GM23338 (cell line): ENCODE results near the gene CHST15. TPM values are rescaled to one million over a fixed set of nuclear protein-coding genes. Genes with fewer than 3 reads are reported as not detected.

Experiments used
- ATAC-seq: fragments of 200-7000 bp; cut with Tn5 transposase; 3 replicates; pipeline ENCODE4 v1.9.1; 2020
- DNase-seq: peaks from one replicate; pipeline ENCODE4 v3.0.0-alpha.2; 2015; ENCODE audit warnings: low spot score
- H2AFZ ChIP-seq: fragments of 200-600 bp; sonication (generic); 2 replicates; pipeline ENCODE4 v1.8.0; 2016; ENCODE audit warnings: antibody characterized with exemption, mild to moderate bottlenecking, moderate library complexity
- H3F3A ChIP-seq: fragments of 200-600 bp; sonication (generic); replicated peaks from 2 replicates; pipeline ENCODE4 v1.8.0; 2017; ENCODE audit warnings: antibody characterized with exemption, mixed run types, low read depth
- H3K27ac ChIP-seq: fragments of 200-600 bp; sonication (generic); 2 replicates; pipeline ENCODE4 v1.6.1; 2016; ENCODE audit warnings: low read depth
- H3K27me3 ChIP-seq: fragments of 200-600 bp; sonication (generic); 2 replicates; pipeline ENCODE4 v1.8.0; 2016; ENCODE audit warnings: mild to moderate bottlenecking, mixed run types, moderate library complexity; ENCODE audit not compliant: insufficient read depth
- H3K36me3 ChIP-seq: fragments of 200-600 bp; sonication (generic); 2 replicates; pipeline ENCODE4 v1.8.0; 2016; ENCODE audit warnings: mild to moderate bottlenecking; ENCODE audit not compliant: insufficient read depth
- H3K4me1 ChIP-seq: fragments of 200-600 bp; sonication (generic); 2 replicates; pipeline ENCODE4 v1.8.0; 2016; ENCODE audit warnings: mild to moderate bottlenecking, moderate library complexity; ENCODE audit not compliant: insufficient read depth
- H3K4me2 ChIP-seq: fragments of 200-600 bp; sonication (generic); 2 replicates; pipeline ENCODE4 v1.7.1; 2017; ENCODE audit warnings: mixed run types
- H3K4me3 ChIP-seq: fragments of 200-600 bp; sonication (generic); 2 replicates; pipeline ENCODE4 v1.6.1; 2016; ENCODE audit warnings: mixed run types
- H3K79me2 ChIP-seq: fragments of 200-600 bp; sonication (generic); replicated peaks from 2 replicates; pipeline ENCODE4 v1.8.0; 2017; ENCODE audit warnings: mild to moderate bottlenecking; ENCODE audit not compliant: insufficient read depth
- H3K9me2 ChIP-seq: fragments of 200-600 bp; sonication (generic); 2 replicates; pipeline ENCODE4 v1.8.0; 2017; ENCODE audit not compliant: insufficient read depth
- H4K20me1 ChIP-seq: fragments of 200-600 bp; sonication (generic); replicated peaks from 2 replicates; pipeline ENCODE4 v1.8.0; 2017; ENCODE audit warnings: mild to moderate bottlenecking; ENCODE audit not compliant: insufficient read depth
- H3K27ac Mint-ChIP-seq: 2 replicates; pipeline ENCODE4 v1.8.0; 2020; ENCODE audit warnings: inconsistent platforms, mild to moderate bottlenecking, moderate library complexity, mixed read lengths
- H3K27me3 Mint-ChIP-seq: 3 replicates; pipeline ENCODE4 v1.8.0; 2022; ENCODE audit warnings: low read depth, mild to moderate bottlenecking, moderate library complexity, mixed read lengths, inconsistent platforms; ENCODE audit not compliant: insufficient read depth, poor library complexity
- H3K36me3 Mint-ChIP-seq: 3 replicates; pipeline ENCODE4 v1.8.0; 2021; ENCODE audit warnings: low read depth, mild to moderate bottlenecking, inconsistent platforms, moderate library complexity, mixed read lengths
- H3K4me1 Mint-ChIP-seq: 3 replicates; pipeline ENCODE4 v1.8.0; 2020; ENCODE audit warnings: mild to moderate bottlenecking, inconsistent platforms, mixed read lengths
- H3K4me3 Mint-ChIP-seq: 3 replicates; pipeline ENCODE4 v1.8.0; 2021; ENCODE audit warnings: moderate library complexity, mild to moderate bottlenecking, inconsistent platforms, mixed read lengths
- H3K9me3 Mint-ChIP-seq: 3 replicates; pipeline ENCODE4 v1.8.0; 2020; ENCODE audit warnings: moderate library complexity, mild to moderate bottlenecking, inconsistent platforms, mixed read lengths
- CREB1 ChIP-seq: fragments of 250-450 bp; sonication (Bioruptor Pico); IDR thresholded peaks from 2 replicates; pipeline ENCODE4 v1.5.0; 2020; ENCODE audit warnings: low read depth, mild to moderate bottlenecking, moderate library complexity
- EZH2 ChIP-seq: fragments of 200-600 bp; sonication (generic); IDR thresholded peaks from one replicate; pipeline ENCODE4 v1.8.0; 2017; ENCODE audit warnings: antibody characterized with exemption, mild to moderate bottlenecking, low read depth; ENCODE audit not compliant: unreplicated experiment
- JUNB ChIP-seq: IDR thresholded peaks from one replicate; pipeline ENCODE4 v1.6.1; 2016; ENCODE audit warnings: antibody characterized with exemption; ENCODE audit not compliant: unreplicated experiment
- POLR2AphosphoS5 ChIP-seq: IDR thresholded peaks from 2 replicates; pipeline ENCODE4 v1.6.1; 2016; ENCODE audit warnings: antibody characterized with exemption, low read depth
- STAT1 ChIP-seq: IDR thresholded peaks from one replicate; pipeline ENCODE4 v1.6.1; 2016; ENCODE audit warnings: antibody characterized with exemption; ENCODE audit not compliant: unreplicated experiment
- ZNF331 ChIP-seq: fragments of 250-450 bp; sonication (Bioruptor Pico); IDR thresholded peaks from 2 replicates; pipeline ENCODE4 v1.5.0; 2020; ENCODE audit warnings: low read depth, mild to moderate bottlenecking, moderate library complexity
- polyA plus RNA-seq: library from polyadenylated mRNA; unstranded; fragments of >200 nt; fragmentation: Nextera tagmentation; extraction: Ambion mirVana; gene quantifications from 2 replicates; pipeline ENCODE4 v1.2.1, GENCODE V29; 2016
- total RNA-seq: library from RNA; depleted of rRNA; stranded (reverse); fragments of >200 nt; shearing (Covaris generic); gene quantifications from 2 replicates; pipeline ENCODE4 v1.2.3, GENCODE V29; 2014
- TF ChIP-seq, protein P1 (sequence below), 2 experiments: fragments of 200-600 bp in 1 of 2; sonication (generic) in 1 of 2; conservative IDR thresholded peaks; 2 replicates each; pipeline versions ENCODE4 v1.5.1 to v1.6.1; 2016 to 2017; ENCODE audit warnings: antibody characterized with exemption in 2 of 2, low read depth in 2 of 2, mild to moderate bottlenecking in 2 of 2, moderate library complexity in 1 of 2
- TF ChIP-seq, protein P2 (sequence below): IDR thresholded peaks from one replicate; pipeline ENCODE4 v1.6.1; 2018; ENCODE audit warnings: antibody characterized with exemption; ENCODE audit not compliant: unreplicated experiment
- TF ChIP-seq, protein P3 (sequence below): IDR thresholded peaks from 2 replicates; pipeline ENCODE4 v1.6.1; 2016; ENCODE audit warnings: antibody characterized with exemption

Gene CHST15
- total and polyA plus RNA-seq, 2 experiments from 2014 or later = 2.6 to 11.2 TPM

DNA sequence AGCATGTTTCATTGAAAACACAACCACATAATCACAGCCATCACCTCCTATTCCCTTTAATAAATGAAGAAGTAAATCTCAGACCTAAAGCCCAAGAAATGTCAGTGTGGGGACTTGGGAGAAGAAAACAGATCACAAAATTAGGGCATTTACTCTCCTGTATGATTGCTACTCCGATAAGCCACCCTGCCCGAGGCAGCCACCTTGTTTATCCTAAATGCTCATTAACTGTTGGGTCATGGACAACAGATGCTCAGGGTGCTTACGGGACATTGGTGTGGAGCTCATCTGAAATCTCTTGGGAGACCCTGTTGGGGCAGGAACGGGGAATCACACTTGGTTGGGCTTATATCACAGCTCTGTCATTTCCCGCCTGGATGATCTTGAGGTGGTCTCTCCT is 17.5 kb upstream of the CHST15 start:
- Histone ChIP-seq H3K36me3 (no peaks in the 10 kb centered on the region), H3K27ac (no peak overlapping the region), H2AFZ (no peak overlapping the region), H3K9me2 (peaks cover 8% of the 10 kb centered on the region; the same call in 1 of the 2 replicates), H3K4me2 (no peak overlapping the region), H3K27me3 (no peaks in the 10 kb centered on the region), H3K4me1 (no peaks in the 10 kb centered on the region), H4K20me1 (no peaks in the 10 kb centered on the region; the same call in 1 of the 2 replicates), H3K79me2 (no peaks in the 10 kb centered on the region), H3F3A (no peaks in the 10 kb centered on the region), H3K4me3 (no peak overlapping the region)
- Mint-ChIP-seq H3K4me3 (no peak overlapping the region), H3K36me3 (no peaks in the 10 kb centered on the region), H3K4me1 (peaks cover 8% of the 10 kb centered on the region), H3K27me3 (peaks cover 2% of the 10 kb centered on the region), H3K27ac (no peak overlapping the region), H3K9me3 (no peaks in the 10 kb centered on the region)
- TF ChIP-seq, protein P1, sequence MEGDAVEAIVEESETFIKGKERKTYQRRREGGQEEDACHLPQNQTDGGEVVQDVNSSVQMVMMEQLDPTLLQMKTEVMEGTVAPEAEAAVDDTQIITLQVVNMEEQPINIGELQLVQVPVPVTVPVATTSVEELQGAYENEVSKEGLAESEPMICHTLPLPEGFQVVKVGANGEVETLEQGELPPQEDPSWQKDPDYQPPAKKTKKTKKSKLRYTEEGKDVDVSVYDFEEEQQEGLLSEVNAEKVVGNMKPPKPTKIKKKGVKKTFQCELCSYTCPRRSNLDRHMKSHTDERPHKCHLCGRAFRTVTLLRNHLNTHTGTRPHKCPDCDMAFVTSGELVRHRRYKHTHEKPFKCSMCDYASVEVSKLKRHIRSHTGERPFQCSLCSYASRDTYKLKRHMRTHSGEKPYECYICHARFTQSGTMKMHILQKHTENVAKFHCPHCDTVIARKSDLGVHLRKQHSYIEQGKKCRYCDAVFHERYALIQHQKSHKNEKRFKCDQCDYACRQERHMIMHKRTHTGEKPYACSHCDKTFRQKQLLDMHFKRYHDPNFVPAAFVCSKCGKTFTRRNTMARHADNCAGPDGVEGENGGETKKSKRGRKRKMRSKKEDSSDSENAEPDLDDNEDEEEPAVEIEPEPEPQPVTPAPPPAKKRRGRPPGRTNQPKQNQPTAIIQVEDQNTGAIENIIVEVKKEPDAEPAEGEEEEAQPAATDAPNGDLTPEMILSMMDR (conservative IDR thresholded peaks at IDR 0.05; ENCODE audit: low read depth in 2 of 2) = no peak
- TF ChIP-seq JUNB = no peak
- TF ChIP-seq, protein P2, sequence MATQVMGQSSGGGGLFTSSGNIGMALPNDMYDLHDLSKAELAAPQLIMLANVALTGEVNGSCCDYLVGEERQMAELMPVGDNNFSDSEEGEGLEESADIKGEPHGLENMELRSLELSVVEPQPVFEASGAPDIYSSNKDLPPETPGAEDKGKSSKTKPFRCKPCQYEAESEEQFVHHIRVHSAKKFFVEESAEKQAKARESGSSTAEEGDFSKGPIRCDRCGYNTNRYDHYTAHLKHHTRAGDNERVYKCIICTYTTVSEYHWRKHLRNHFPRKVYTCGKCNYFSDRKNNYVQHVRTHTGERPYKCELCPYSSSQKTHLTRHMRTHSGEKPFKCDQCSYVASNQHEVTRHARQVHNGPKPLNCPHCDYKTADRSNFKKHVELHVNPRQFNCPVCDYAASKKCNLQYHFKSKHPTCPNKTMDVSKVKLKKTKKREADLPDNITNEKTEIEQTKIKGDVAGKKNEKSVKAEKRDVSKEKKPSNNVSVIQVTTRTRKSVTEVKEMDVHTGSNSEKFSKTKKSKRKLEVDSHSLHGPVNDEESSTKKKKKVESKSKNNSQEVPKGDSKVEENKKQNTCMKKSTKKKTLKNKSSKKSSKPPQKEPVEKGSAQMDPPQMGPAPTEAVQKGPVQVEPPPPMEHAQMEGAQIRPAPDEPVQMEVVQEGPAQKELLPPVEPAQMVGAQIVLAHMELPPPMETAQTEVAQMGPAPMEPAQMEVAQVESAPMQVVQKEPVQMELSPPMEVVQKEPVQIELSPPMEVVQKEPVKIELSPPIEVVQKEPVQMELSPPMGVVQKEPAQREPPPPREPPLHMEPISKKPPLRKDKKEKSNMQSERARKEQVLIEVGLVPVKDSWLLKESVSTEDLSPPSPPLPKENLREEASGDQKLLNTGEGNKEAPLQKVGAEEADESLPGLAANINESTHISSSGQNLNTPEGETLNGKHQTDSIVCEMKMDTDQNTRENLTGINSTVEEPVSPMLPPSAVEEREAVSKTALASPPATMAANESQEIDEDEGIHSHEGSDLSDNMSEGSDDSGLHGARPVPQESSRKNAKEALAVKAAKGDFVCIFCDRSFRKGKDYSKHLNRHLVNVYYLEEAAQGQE = no peak
- ATAC-seq (no peak), DNase-seq (no peak)

DNA sequence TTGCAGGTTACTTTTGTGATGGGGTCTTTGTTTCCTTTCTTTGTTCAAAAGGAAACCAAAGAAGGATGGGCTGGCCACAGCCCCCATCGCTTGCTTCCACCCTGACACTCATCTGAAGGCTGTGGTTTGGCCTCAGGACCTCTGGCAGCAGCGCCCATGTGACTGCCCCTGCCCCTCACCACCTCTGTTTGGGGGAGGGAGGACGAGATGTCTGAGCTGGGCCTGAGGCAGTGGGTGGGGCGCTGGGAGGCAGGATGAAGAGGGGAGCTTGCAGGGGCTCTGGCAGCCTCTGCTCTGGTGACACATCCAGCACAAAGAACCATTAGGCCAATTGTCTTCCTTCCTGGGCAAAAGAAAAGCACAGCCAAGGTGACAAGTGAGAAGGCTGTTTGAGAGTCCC is 15.9 kb upstream of the CHST15 start:
- H3K27me3 Mint-ChIP-seq = peaks cover 2% of the 10 kb centered on the region
- no peak for ATAC-seq
- no peak for TF ChIP-seq ZNF331 (CRISPR knock-in tag)
- TF ChIP-seq, protein P1 (conservative IDR thresholded peaks at IDR 0.05; ENCODE audit: low read depth in 2 of 2) = no peak
- TF ChIP-seq, protein P3, sequence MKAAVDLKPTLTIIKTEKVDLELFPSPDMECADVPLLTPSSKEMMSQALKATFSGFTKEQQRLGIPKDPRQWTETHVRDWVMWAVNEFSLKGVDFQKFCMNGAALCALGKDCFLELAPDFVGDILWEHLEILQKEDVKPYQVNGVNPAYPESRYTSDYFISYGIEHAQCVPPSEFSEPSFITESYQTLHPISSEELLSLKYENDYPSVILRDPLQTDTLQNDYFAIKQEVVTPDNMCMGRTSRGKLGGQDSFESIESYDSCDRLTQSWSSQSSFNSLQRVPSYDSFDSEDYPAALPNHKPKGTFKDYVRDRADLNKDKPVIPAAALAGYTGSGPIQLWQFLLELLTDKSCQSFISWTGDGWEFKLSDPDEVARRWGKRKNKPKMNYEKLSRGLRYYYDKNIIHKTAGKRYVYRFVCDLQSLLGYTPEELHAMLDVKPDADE = no peak
- TF ChIP-seq POLR2AphosphoS5 = no peak
- no peak for TF ChIP-seq CREB1 (CRISPR knock-in tag)
- TF ChIP-seq JUNB = no peak
- no peak for TF ChIP-seq STAT1
- TF ChIP-seq, protein P2 = no peak
- TF ChIP-seq EZH2 = no peak

More for the DNA sequence above, 15.9 kb upstream of the CHST15 start:
- no peak overlapping the region for H3K27ac ChIP-seq
- H4K20me1 ChIP-seq = no peaks in the 10 kb centered on the region
- H3K4me1 ChIP-seq = no peaks in the 10 kb centered on the region
- no peak overlapping the region for H3K4me3 Mint-ChIP-seq
- H3K4me1 Mint-ChIP-seq = peaks cover 8% of the 10 kb centered on the region
- no peak overlapping the region for H3K27ac Mint-ChIP-seq
- H3K9me2 ChIP-seq = peaks cover 8% of the 10 kb centered on the region; the same call in 1 of the 2 replicates
- no peak overlapping the region for H2AFZ ChIP-seq
- no peak overlapping the region for H3K4me2 ChIP-seq
- H3K36me3 ChIP-seq = no peaks in the 10 kb centered on the region
- no peaks in the 10 kb centered on the region for H3K27me3 ChIP-seq
- no peaks in the 10 kb centered on the region for H3K36me3 Mint-ChIP-seq
- no peak for DNase-seq
- H3K79me2 ChIP-seq = no peaks in the 10 kb centered on the region
- H3K9me3 Mint-ChIP-seq = no peaks in the 10 kb centered on the region
- H3F3A ChIP-seq = no peaks in the 10 kb centered on the region
- no peak overlapping the region for H3K4me3 ChIP-seq
